Hippocampal formation (tissue), 2 donors: Measurements from ENCODE around the gene HUNK.
"Not testable (repeated sequence)": the region's sequence is repeated elsewhere in the genome, so short reads cannot be mapped to it uniquely, and the experiment has no call there.

Experiments
- DNase-seq, 2 donors: peaks; one replicate each; lab custom pipeline; 2025; lab: John Stamatoyannopoulos, UW

HUNK gene

DNA sequence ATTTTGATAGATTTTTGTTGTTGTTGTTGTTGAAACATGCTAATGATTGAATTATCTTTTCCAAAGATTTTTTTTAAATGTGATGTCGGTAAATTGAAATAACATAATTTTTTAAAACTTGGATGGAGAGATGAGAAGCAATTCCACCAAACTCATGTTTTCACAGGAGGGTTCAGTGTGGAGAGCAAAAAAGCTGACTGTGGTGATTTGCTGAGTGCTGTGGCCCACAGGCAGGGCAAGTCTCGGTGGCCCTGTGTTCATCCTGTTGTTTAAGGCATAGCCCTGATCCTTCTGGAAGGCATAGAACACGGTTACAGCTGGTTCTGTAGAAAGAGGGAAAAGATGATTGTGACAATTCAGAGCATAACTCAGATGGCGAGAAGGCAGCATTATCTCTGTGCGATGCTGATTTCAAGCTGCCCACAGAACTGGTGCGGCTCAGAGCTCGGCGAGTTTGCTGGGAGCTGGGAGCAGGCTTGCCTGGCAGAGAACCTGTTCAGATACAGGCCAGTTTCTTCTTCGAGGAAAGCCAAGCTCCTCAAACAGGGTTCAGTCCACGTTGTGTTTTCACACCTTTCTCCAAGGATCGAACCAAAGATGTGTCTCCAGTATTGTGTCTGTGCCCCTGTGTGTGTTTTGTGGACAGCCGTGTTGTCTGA lies 127.1 kb downstream of the HUNK start:
- DNase-seq, result no peak

DNA sequence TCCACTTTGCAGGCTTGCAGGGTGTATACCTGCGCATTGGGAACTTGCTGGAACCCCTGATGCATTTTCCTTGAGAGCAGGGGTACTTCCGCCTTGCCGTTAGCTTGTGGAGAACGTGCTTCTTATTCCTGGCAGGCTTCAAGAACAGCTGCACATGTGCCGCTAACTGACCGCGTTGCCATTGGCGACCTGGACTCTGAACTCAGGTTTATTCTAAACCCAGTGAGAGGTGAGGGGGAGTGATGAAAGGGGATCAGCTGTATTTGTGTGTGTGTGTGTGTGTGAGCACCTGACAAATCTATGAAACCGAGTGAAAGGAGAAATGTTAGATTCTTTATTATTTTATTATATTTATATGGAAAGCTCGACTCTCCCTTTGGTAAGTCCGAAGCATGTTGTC lies 128.6 kb downstream of the HUNK start:
- no peak for DNase-seq

DNA sequence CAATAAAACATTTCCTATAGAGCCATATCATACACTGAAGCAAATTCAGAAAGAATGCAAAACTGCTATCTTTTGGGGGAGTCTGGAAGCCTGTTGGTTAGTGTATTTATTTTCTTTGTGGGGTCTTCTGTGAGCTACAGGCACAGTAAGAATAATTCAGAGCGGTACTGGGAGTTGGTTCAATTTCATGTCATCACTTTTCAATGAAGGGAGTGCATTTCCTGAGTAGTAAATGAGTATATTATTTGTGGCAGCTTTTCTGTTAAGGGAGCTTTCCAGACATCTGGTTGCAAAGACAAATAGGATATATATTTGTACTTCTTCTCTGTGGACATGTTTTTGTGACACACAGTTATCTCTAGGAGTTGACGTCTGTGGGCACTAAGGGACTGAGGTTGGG lies 130.6 kb downstream of the HUNK start:
- no peak for DNase-seq

DNA sequence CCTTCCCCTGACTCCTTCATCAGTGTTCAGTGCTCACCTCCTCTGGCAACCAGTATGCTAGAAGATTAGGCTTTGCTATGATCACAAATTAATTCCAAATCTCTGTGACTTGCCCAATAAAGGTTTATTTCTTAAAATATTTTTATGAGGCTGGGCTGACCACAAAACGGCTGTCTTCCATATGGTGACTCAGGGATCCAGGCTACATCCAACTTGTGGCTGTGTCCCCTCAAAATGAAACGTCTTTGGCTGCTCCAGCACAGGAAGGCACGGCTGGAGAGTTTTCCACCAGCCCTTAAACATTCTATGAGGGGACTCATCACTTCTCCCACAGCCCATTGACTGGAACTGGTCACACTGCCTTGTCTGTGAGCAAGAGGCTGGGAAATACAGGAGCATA lies 131.5 kb downstream of the HUNK start:
- DNase-seq, result no peak

GRCh38 chr21:32007456-32007855 lies 134.6 kb downstream of the HUNK start:
- DNase-seq, result no peak

- DNase-seq, result no peak
These were observed 135.9 kb downstream of the HUNK start for GRCh38 chr21:32008714-32009113.

DNA sequence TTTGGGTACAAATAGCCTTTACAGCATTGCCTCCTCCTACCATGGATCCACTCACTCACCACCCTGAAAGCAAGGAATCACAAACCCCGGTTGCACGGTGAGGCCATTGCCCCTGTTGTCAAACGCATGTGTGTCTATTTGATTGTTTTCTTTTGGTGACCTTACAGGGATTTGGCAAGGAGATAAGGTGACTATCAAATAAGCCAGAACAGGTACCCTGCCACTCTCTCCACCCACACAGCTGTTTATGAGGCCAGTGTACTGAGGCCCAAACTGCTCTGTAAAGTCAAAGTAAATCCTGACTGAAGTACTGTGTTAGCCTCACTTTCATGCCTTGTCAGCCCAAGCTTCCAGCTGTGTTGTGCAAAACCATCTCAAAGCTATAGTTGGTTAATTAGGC lies 136.4 kb downstream of the HUNK start:
- DNase-seq, result no peak

DNA sequence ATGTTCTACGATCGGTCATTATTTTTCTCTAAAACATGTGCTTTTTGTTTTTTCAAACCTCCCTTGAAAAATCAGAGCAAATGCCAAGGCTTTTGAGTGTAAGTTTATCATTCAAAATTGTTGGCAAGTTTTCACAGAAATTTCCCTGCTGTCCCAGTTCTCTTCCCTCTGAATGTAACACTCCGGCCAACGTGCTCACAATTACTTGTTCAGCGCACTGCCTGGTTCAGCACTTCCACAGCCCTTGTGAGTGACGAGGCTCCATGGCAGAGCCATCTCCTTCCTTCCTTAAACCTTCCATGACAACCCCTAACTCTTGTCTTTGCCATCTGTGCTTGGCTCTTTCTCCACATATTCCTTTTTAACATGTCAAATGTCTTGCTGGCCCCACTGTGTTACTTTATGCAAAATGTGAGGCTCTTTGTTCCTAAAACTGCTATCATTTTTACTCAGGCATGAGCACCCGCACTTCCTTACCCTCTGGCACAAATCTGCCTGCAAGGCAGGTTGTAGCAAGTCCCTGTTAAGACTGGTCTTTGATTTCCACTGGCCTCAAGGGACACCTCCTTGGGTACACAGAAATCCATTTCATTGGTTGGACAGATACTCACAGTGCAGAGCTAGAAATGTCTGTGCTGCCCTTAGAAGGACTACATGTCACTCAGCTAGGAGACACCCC lies 142.8 kb downstream of the HUNK start:
- DNase-seq, result no peak

DNA sequence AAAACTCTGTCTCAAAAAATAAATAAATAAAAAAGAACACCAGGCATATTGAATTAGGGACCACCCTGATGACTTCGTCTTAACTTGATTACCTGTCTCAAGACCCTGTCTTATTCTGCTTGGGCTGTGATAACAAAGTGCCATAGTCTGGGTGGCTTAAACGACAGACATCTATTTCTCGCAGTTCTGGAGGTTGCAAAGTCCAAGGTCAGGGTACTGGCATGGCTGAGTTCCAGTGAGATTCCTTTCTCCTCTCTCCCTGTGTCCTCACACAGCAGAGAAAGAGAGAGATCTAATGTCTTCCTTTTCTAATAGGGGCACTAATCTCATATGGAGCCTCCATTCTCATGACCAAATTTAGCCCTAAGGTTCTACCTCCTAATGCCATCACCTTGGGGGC lies 145.6 kb downstream of the HUNK start:
- no peak for DNase-seq

- no peak for DNase-seq
These were observed 147.7 kb downstream of the HUNK start for GRCh38 chr21:32020564-32020963.

DNA sequence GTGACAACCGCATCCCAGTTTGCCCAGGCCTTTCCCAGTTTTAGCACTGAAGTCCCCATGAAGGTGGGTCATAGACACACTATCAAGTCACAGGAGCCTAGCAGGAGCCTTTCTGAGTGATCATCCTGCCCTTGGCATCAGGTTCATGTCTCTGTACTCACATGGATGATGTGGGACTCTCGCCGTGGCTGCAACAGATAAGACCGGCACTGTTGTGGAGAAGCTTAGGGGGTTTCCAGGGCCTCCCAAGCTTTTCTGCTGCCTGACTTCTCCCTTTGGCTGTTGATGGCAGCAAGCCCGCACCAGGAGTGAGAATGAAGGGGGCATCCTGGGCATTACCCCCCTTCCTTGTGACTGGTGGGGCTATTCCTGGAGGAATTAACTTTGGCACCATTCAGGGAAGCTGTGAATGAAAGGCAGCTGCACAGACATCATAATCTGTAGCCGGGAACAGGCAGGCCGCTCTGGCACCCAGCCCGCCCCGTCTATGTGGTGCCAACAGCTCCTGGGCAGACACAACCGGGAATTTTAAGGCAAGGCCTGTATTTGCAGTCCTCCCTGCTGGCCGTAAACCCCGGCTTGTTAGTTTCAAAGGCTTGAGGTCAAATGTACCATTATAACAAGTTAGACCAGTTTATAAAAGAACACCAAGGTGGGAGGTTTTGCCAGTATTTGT lies 148.6 kb downstream of the HUNK start:
- peak; percentile 15 to 32 for DNase-seq

- DNase-seq, result no peak
These were observed 149.3 kb downstream of the HUNK start for GRCh38 chr21:32022146-32022545.

DNA sequence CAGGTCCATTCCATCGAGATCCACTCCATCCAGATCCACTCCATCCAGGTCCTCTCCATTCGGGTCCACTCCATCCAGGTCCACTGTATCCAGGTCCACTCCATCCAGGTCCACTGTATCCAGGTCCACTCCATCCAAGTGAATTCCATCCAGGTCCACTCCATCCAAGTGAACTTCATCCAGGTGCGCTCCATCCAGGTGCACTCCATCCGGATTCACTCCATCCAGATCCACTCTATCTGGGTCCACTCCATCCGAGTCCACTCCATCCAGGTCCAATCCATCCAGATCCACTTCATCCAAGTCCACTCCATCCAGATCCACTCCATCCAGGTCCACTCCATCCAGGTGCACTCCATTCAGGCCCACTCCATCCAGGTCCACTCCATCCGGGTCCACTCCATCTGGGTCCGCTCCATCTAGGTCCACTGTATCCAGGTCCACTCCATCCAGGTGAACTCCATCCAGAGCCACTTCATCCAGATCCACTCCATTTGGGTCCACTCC lies 157.4 kb downstream of the HUNK start:
- DNase-seq, result no peak

DNA sequence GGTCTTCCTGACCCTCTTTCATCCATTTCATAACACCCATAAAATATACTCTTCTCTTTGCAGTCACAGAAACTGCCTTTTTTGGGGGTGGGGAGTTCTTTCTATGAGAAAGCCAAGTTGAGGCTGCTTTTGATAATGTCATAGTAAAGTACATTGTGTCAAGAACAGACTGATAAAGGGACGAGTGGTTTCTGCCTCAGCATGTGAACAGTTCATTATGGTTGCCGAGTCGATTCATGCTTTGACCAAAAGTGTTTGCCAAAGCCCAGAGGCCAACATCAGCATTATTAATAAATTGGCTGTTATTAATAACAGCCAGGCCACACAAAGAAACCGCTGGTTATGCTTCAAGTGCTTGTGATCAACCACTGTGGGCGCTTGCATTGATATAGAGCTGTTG lies 162.0 kb downstream of the HUNK start:
- no peak for DNase-seq

DNA sequence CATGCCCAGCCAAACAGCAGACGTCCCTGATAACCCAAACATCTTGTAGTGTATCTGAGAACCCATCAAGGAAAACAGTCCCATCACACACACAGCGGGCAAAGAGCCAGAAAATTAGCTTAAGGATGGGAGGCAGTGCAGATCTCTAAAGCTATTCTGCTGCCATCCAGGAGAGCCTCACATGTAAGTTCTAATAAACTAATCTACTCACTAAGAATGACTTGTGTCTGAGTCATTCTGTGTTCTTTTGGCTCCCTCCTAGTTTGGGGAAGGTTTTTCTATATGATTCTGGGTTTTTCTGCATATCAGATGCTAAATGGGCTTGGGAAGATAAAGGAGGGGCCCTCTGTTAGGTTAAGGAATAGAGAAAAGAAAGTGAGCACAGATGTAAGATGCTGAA lies 162.8 kb downstream of the HUNK start:
- no peak for DNase-seq

- DNase-seq, result no peak
These were observed 163.9 kb downstream of the HUNK start for GRCh38 chr21:32036756-32037155.

DNA sequence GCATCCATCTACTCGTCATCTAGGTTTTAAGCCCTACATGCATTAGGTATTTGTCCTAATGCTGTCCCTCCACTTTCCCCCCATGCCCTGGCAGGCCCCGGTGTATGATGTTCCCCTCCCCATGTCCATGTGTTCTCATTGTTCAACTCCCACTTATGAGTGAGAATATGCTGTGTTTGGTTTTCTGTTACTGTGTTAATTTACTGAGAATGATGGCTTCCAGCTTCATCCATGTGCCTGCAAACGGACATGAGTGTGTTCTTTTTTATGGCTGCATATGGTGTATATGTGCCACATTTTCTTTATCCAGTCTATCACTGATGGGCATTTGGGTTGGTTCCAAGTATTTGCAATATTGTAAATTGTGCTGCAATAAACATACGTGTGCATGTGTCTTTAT lies 165.9 kb downstream of the HUNK start:
- DNase-seq, result not testable (repeated sequence)

- DNase-seq, result no peak
These were observed 170.6 kb downstream of the HUNK start for GRCh38 chr21:32043458-32043857.

DNA sequence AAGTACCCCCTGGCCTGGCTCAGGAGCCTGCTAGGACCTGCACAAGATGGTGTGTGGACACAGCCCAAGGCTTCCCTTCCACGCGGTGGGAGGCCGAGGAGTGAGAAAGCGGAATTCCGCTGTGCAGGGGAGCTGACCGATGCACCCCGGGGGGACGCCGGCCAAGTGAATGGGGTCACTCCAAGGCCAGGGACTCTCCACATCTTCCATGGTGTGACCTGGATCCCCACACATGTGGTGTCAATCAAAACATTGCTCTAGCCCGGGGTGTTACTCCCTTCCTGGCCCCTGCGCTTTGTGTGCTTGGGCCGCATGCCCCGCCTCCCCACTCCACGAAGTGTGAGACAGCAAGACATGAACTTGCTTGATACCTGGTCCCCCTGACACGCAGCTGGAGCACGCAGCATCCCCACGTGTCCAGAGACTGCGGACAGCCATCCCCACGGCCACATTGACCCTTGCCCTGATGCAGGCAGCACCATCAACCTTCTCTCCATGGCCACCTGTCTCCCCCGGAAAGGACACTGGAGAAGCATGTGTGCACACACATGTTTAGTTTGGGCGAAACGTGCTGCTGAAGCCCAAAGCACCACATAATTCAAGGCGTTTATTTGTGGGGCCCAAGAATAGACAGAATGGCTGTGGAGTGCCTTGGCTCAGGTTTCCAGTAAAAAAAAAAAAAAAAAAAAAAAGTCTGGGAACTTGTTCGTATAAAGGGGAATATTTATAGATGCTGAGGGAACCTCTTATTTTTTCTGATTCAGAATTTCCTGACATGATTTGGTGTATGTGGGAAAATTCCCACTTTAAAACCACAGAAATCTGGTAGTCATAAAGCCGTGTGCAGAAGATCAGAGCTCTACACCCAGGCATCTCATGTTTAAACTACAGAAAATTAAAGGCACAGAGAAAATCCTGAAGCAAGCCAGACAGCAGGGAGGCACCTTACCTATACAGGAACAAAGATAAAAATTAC lies 171.7 kb downstream of the HUNK start:
- DNase-seq, result no peak

GRCh38 chr21:32046191-32046590 lies 173.4 kb downstream of the HUNK start:
- no peak for DNase-seq

GRCh38 chr21:32048353-32048752 lies 175.5 kb downstream of the HUNK start:
- no peak for DNase-seq
